Chondrocyte (in vitro differentiated cells): ENCODE measurements around the gene MST1R. TPM values are rescaled to one million over a fixed set of nuclear protein-coding genes. Genes with fewer than 3 reads are reported as not detected.
"Not testable (repeated sequence)": the region's sequence is repeated elsewhere in the genome, so short reads cannot be mapped to it uniquely, and the experiment has no call there.

ENCODE experiments used
- DNase-seq: peaks from one replicate; pipeline ENCODE4 v3.0.0; 2021; ENCODE audit warnings: mixed read lengths, low spot score
- H3K27ac Mint-ChIP-seq: one replicate; pipeline ENCODE4 v1.8.0; 2021; ENCODE audit warnings: mild to moderate bottlenecking, moderate library complexity, mixed read lengths; ENCODE audit not compliant: unreplicated experiment
- H3K27me3 Mint-ChIP-seq: 2 replicates; pipeline ENCODE4 v1.8.0; 2021; ENCODE audit warnings: low read depth, mixed read lengths
- H3K36me3 Mint-ChIP-seq: 2 replicates; pipeline ENCODE4 v1.8.0; 2021; ENCODE audit warnings: low read depth, mixed read lengths
- H3K4me1 Mint-ChIP-seq: 2 replicates; pipeline ENCODE4 v1.8.0; 2021; ENCODE audit warnings: low read depth, mild to moderate bottlenecking, mixed read lengths
- H3K4me3 Mint-ChIP-seq: one replicate; pipeline ENCODE4 v1.8.0; 2021; ENCODE audit warnings: mild to moderate bottlenecking, moderate library complexity, mixed read lengths; ENCODE audit not compliant: unreplicated experiment
- H3K9me3 Mint-ChIP-seq: 2 replicates; pipeline ENCODE4 v1.8.0; 2021; ENCODE audit warnings: low read depth, mixed read lengths
- total RNA-seq: library from RNA; stranded (reverse); gene quantifications from 3 replicates; pipeline ENCODE4 v1.2.1, GENCODE V29; 2021
- TF ChIP-seq, protein P1 (sequence below): fragments of 200-600 bp; sonication (generic); IDR thresholded peaks from 2 replicates; pipeline ENCODE4 v1.5.0; 2021; ENCODE audit warnings: antibody characterized with exemption, mild to moderate bottlenecking, moderate library complexity

MST1R gene
- total RNA-seq, 1 donor from 2014 or later: 0.55 TPM

DNA sequence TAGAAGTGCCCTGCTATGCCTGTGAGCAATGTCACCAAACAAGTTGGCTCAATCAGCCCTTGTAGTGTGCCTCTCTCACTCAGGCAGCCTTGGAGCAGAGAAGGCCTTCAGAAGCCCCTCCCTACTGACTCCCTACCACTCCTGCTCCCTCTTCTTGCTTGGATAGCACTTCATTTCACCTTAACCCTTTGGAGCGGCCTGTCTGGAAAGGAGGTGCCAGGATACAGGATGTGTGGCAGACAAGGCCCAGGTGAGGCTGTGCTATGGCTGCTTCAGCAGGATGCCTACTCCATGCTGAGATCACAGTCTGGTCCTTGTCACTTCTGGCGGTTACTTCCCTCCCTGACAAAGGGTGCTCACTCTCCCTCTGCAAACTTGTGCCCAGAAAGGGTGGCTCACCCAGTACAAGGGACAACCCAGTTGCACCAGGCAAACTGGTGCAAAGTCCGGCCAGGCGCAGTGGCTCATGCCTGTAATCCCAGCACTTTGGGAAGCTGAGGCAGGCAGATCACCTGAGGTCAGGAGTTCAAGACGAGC is 24.9 kb upstream of the MST1R start:
- Mint-ChIP-seq H3K9me3 (no peaks in the 10 kb centered on the region), H3K36me3 (no peaks in the 10 kb centered on the region), H3K27ac (peak overlapping the region; percentile 54), H3K4me3 (peak overlapping the region; percentile 83), H3K4me1 (peaks cover 24% of the 10 kb centered on the region), H3K27me3 (no peaks in the 10 kb centered on the region)
- TF ChIP-seq, protein P1, sequence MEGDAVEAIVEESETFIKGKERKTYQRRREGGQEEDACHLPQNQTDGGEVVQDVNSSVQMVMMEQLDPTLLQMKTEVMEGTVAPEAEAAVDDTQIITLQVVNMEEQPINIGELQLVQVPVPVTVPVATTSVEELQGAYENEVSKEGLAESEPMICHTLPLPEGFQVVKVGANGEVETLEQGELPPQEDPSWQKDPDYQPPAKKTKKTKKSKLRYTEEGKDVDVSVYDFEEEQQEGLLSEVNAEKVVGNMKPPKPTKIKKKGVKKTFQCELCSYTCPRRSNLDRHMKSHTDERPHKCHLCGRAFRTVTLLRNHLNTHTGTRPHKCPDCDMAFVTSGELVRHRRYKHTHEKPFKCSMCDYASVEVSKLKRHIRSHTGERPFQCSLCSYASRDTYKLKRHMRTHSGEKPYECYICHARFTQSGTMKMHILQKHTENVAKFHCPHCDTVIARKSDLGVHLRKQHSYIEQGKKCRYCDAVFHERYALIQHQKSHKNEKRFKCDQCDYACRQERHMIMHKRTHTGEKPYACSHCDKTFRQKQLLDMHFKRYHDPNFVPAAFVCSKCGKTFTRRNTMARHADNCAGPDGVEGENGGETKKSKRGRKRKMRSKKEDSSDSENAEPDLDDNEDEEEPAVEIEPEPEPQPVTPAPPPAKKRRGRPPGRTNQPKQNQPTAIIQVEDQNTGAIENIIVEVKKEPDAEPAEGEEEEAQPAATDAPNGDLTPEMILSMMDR: no peak
- DNase-seq: no peak

DNA sequence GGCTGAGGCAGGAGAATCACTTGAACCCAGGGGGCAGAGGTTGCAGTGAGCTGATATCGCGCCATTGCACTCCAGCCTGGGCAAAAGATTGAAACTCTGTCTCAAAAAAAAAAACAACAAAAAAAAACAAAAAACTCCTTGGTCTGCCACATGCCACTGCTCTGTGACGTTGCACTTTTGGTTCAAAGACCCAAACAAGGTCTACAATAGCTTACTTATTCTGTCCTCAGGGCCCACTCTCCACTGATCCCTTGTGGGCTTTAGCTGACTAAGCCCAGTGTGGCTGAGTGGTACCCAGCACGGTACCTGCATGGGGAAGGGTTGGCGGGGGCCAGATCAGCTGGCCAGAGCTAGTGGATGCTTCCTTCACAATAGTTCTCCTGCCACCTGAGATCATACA is 24.1 kb upstream of the MST1R start:
- TF ChIP-seq, protein P1: no peak
- H3K27ac Mint-ChIP-seq: no peak overlapping the region
- no peaks in the 10 kb centered on the region for H3K27me3 Mint-ChIP-seq
- no peaks in the 10 kb centered on the region for H3K9me3 Mint-ChIP-seq
- H3K4me3 Mint-ChIP-seq: no peak overlapping the region
- H3K4me1 Mint-ChIP-seq: peaks cover 24% of the 10 kb centered on the region
- no peaks in the 10 kb centered on the region for H3K36me3 Mint-ChIP-seq
- DNase-seq: no peak

DNA sequence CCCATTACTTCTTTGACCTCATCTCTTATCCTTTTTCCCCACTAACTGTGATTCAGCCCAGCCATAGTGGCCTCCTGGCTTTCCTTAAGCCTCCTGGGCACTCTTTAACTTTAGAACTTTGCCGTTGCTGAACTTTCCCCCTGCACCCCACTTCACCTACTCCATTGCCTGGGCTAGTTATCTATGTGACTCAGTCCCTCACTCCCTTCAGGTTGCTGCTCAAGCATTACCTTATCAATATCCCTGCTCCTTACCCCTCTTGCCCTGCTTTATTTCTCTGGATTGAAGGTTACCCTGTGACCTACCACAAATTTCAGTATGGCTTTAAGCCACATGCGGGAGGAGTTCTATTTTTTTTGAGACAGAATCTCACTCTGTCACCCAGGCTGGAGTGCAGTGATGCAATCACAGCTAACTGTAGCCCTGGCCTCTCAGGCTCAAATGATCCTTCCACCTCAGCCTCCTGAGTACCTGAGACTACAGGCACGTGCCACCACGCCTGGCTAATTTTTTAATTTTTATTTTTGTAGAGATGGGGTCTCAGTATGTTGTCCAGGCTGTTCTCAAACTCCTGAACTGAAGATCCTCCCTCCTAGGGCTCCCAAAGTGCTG is 22.6 kb upstream of the MST1R start:
- TF ChIP-seq, protein P1: no peak
- peaks cover 24% of the 10 kb centered on the region for H3K4me1 Mint-ChIP-seq
- H3K4me3 Mint-ChIP-seq: no peak overlapping the region
- no peak overlapping the region for H3K27ac Mint-ChIP-seq
- no peaks in the 10 kb centered on the region for H3K36me3 Mint-ChIP-seq
- H3K27me3 Mint-ChIP-seq: no peaks in the 10 kb centered on the region
- no peak for DNase-seq
- no peaks in the 10 kb centered on the region for H3K9me3 Mint-ChIP-seq

DNA sequence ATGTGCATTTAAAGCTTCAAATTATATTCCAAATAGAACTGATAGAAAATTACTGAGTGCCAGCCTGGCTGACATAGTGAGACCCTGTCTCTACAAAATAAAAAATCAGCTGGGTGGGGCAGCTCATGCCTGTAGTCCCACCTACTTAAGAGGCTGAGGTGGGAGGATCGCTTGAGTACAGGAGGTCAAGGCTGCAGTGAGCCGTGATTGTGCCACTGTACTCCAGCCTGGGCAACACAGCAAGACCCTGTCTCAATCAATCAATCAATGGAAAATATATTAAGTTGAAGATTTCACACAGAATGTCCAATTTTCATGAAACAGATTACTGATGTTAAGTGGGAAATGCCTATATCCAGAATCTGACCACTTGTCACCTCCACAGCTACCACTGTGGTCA is 21.8 kb upstream of the MST1R start:
- Mint-ChIP-seq H3K27ac (no peak overlapping the region), H3K27me3 (no peaks in the 10 kb centered on the region), H3K4me3 (no peak overlapping the region), H3K36me3 (no peaks in the 10 kb centered on the region), H3K4me1 (peaks cover 24% of the 10 kb centered on the region), H3K9me3 (no peaks in the 10 kb centered on the region)
- TF ChIP-seq, protein P1: no peak
- no peak for DNase-seq

DNA sequence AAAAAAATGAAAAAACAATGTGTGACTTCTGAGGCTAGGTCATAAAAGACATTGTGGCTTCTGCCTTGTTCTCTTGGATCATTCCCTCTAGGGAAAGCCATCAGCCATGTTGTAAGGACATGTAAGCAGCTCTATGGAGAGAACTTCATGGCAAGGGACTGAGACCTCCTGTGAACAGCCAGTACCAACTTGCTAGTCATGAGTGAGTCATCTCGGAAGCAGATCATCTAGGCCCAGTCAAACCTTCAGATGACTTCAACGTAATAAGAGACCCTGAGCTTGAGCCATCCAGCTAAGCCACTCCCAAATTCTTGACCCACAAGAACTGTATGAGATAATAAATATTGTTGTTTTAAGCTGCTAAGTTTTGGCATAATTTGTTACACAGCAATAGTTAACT is 21.0 kb upstream of the MST1R start:
- Mint-ChIP-seq H3K9me3 (no peaks in the 10 kb centered on the region), H3K4me3 (no peak overlapping the region), H3K4me1 (peaks cover 19% of the 10 kb centered on the region), H3K27ac (no peak overlapping the region), H3K27me3 (no peaks in the 10 kb centered on the region), H3K36me3 (peaks cover 1% of the 10 kb centered on the region)
- no peak for DNase-seq
- TF ChIP-seq, protein P1: no peak

DNA sequence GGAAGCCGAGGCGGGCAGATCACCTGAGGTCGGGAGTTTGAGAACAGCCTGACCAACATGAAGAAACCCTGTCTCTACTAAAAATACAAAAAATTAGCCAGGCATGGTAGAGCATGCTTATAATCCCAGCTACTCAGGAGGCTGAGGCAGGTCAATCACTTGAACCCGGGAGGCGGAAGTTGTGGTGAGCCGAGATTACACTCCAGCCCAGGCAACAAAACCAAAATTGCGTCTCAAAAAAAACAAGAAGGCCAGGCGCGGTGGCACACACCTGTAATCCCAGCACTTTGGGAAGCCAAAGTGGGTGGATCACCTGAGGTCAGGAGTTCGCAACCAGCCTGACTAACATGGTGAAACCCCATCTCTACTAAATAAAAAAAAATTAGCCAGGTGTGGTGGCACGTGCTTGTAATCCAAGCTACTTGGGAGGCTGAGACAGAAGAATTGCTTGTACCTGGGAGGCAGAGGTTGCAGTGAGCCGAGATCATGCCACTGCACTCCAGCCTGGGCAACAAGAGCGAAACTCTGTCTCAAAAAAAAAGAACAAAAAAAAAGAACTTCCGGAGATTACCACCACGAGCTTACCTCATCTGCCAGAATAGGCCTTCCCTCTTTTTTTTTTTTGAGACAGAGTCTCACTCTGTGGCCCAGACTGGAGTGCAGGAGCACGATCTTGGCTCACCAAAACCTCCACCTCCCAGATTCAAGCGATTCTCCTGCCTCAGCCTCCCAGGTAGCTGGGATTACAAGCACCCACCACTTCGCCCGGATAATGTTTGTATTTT is 14.3 kb upstream of the MST1R start:
- H3K9me3 Mint-ChIP-seq, DNase-seq, H3K4me3 Mint-ChIP-seq, H3K27ac Mint-ChIP-seq, H3K4me1 Mint-ChIP-seq, H3K27me3 Mint-ChIP-seq, H3K36me3 Mint-ChIP-seq: not testable (repeated sequence)
